Loucy (cell line): ENCODE measurements around the gene SCP2D1.

ENCODE experiments used
- CTCF ChIP-seq: fragments of 200-600 bp; sonication (generic); conservative IDR thresholded peaks from 2 replicates; pipeline ENCODE4 v1.5.1; 2014; ENCODE audit warnings: mild to moderate bottlenecking, antibody characterized with exemption, low read length
- EZH2phosphoT487 ChIP-seq: fragments of 200-600 bp; IDR thresholded peaks from 2 replicates; pipeline ENCODE4 v1.6.1; 2018; ENCODE audit warnings: antibody characterized with exemption, mild to moderate bottlenecking, moderate library complexity, borderline replicate concordance

GRCh38 chr20:18840248-18840645 lies 26.7 kb downstream of the SCP2D1 start:
- TF ChIP-seq CTCF (no peak), EZH2phosphoT487 (no peak)
